Ishikawa (cell line): ENCODE results near the gene SGCE.

Experiments used
- CEBPB ChIP-seq: IDR thresholded peaks from 2 replicates; pipeline ENCODE4 v1.6.1; 2012
- CREB1 ChIP-seq: IDR thresholded peaks from 2 replicates; pipeline ENCODE4 v1.6.1; 2012; ENCODE audit warnings: low read depth
- EGR1 ChIP-seq: IDR thresholded peaks from 2 replicates; pipeline ENCODE4 v1.6.1; 2012
- EP300 ChIP-seq: IDR thresholded peaks from 2 replicates; pipeline ENCODE4 v1.6.1; 2012; ENCODE audit warnings: borderline replicate concordance
- FOXM1 ChIP-seq: IDR thresholded peaks from 2 replicates; pipeline ENCODE4 v1.6.1; 2012; ENCODE audit warnings: low read depth, borderline replicate concordance
- MAX ChIP-seq: IDR thresholded peaks from 2 replicates; pipeline ENCODE4 v1.6.1; 2012
- NFIC ChIP-seq: IDR thresholded peaks from 2 replicates; pipeline ENCODE4 v1.6.1; 2012
- RAD21 ChIP-seq: IDR thresholded peaks from 2 replicates; pipeline ENCODE4 v1.6.1; 2012; ENCODE audit warnings: low read depth
- REST ChIP-seq: IDR thresholded peaks from 2 replicates; pipeline ENCODE4 v1.6.1; 2012; ENCODE audit warnings: low read depth, mild to moderate bottlenecking
- TAF1 ChIP-seq: IDR thresholded peaks from 2 replicates; pipeline ENCODE4 v1.6.1; 2012; ENCODE audit warnings: low read depth, mild to moderate bottlenecking
- TCF12 ChIP-seq: IDR thresholded peaks from 2 replicates; pipeline ENCODE4 v1.6.1; 2012; ENCODE audit warnings: low read depth
- TEAD4 ChIP-seq: IDR thresholded peaks from 2 replicates; pipeline ENCODE4 v1.6.1; 2012
- YY1 ChIP-seq: IDR thresholded peaks from 2 replicates; pipeline ENCODE4 v1.6.1; 2012; ENCODE audit warnings: low read depth
- ZBTB7A ChIP-seq: IDR thresholded peaks from 2 replicates; pipeline ENCODE4 v1.6.1; 2012; ENCODE audit warnings: low read depth

- no peak for TF ChIP-seq EP300
- TF ChIP-seq MAX: no peak
- TF ChIP-seq EGR1: no peak
- no peak for TF ChIP-seq FOXM1
- no peak for TF ChIP-seq RAD21
- TF ChIP-seq CREB1: no peak
- no peak for TF ChIP-seq ZBTB7A
- TF ChIP-seq CEBPB: no peak
- no peak for TF ChIP-seq REST
- no peak for TF ChIP-seq NFIC
- no peak for TF ChIP-seq TCF12
- no peak for TF ChIP-seq TEAD4
- TF ChIP-seq TAF1: no peak
- no peak for TF ChIP-seq YY1
Measured at GRCh38 chr7:94605031-94605430, 50.9 kb downstream of the SGCE start.
